ENCODE results near the gene PPME1.

The PPME1 gene

GRCh38 chr11:74282421-74282820 is 111.3 kb downstream of the PPME1 start:
- no peak for DNase-seq (ENCODE audit: low read depth)

DNA sequence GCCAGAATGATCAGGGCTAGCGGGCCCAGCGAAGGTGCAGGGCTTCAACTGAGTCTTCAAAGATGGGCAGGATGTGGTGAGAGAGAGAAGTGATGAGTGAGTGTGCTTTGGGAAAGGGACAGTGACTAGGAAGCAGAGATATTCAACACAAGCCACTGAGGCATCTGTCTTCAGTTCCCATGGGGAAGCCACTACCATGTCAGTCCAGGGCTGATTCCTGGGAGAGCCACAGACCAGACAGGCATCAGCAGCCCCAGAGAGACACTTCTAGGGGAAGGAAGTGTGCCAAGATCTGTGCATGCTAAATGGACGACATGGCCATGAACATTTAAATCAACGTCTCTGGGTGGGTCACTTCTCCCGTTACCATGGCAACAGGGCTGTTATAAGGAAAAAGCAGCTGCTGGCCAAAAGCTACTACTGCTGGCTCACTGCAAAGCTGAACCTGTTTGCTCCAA is 111.9 kb downstream of the PPME1 start:
- DNase-seq (ENCODE audit: low read depth): no peak

- DNase-seq (ENCODE audit: low read depth): no peak
These were observed 112.6 kb downstream of the PPME1 start for GRCh38 chr11:74283580-74284180.

DNA sequence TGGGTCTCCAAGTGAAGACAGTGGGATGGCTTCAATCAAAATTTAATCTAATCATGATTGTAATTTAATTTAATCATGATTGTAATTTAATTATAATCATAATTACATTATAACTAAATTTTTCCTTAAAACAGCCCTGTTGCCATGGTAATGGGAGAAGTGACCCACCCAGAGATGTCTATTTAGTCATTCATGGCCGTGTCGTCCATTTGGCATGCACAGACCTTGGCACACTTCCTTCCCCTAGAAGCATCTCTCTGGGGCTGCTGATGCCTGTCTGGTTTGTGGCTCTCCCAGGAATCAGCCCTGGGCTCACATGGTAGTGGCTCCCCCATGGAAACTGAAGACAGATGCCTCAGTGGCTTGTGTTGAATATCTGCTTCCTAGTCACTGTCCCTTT is 113.4 kb downstream of the PPME1 start:
- no peak for DNase-seq (ENCODE audit: low read depth)

DNA sequence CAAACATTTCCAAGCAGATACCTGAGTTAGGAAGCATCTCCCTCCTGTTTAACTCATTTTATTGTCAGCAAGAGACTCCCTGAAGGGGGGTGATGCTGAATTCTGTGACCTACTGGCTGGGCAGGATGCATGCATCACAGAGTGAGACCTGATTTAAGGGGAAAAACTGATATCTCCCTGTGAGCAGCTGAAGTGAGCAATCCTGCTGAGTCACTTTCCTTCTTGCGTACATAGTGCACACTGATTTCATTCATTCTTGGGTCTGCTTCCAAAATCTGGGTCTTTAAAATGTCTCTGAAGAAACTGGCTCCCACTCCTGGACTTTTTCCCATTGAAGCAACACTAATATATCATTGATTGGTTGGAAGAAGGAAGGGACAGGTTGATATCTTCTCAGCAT is 117.1 kb downstream of the PPME1 start:
- no peak for DNase-seq (ENCODE audit: low read depth)

GRCh38 chr11:74288911-74289310 is 117.8 kb downstream of the PPME1 start:
- DNase-seq (ENCODE audit: low read depth): no peak

- no peak for DNase-seq (ENCODE audit: low read depth)
These were observed 126.4 kb downstream of the PPME1 start for GRCh38 chr11:74297484-74297883.

DNA sequence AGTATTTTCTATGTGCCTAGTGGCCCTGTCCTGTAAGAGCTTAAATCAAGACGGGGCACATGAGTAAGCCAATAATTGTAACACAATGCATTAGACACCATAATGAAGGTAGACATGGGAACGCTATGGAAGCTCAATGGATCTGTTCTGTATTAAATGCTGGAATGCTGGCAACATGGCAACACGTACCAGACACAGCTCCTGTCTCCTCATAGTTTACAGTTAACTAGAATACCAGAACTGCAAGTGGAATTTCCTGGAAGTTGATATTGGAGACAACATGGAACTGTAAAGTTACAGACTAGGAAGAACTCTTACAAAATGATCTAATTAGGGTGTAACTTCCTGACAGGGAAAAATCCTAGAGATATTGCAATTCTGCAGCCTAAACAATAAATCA is 127.9 kb downstream of the PPME1 start:
- DNase-seq (ENCODE audit: low read depth): no peak
